Thyroid gland (tissue), 4 donors: Measurements from ENCODE around the gene ADRA2B. TPM values are rescaled to one million over a fixed set of nuclear protein-coding genes. Genes with fewer than 3 reads are reported as not detected.
"Not testable (repeated sequence)": the region's sequence is repeated elsewhere in the genome, so short reads cannot be mapped to it uniquely, and the experiment has no call there.

ENCODE experiments used
- DNase-seq, 2 donors: peaks; one replicate each; pipeline ENCODE4 v3.0.0-alpha.2; 2019
- H3K27ac ChIP-seq, 3 donors: fragments of 200-600 bp; sonication (generic); 1 replicate in 2 of 3; 2 replicates in 1 of 3; pipeline ENCODE4 v1.5.1; 2016 to 2019; ENCODE audit warnings: mild to moderate bottlenecking in 1 of 3, moderate library complexity in 1 of 3
- H3K27me3 ChIP-seq: fragments of 200-600 bp; sonication (generic); one replicate; pipeline ENCODE4 v1.5.1; 2019
- H3K36me3 ChIP-seq, 2 donors: fragments of 200-600 bp; sonication (generic); one replicate each; pipeline ENCODE4 v1.5.1; 2016 to 2019
- H3K4me1 ChIP-seq, 2 donors: fragments of 200-600 bp; sonication (generic); one replicate each; pipeline ENCODE4 v1.5.1; 2017 to 2019
- H3K4me3 ChIP-seq, 3 donors: fragments of 200-600 bp; sonication (generic); replicated peaks in 1 of 3; 1 replicate in 2 of 3; 2 replicates in 1 of 3; pipeline ENCODE4 v1.5.1; 2016; ENCODE audit warnings: mild to moderate bottlenecking in 1 of 3
- H3K9me3 ChIP-seq: fragments of 200-600 bp; sonication (generic); one replicate; pipeline ENCODE4 v1.5.1; 2017
- CTCF ChIP-seq, 6 experiments: fragments of 200-600 bp in 3 of 6; fragments of 450-650 bp in 3 of 6; sonication (generic) in 3 of 6; IDR thresholded peaks; one replicate each; pipeline ENCODE4 v1.5.1; 2016 to 2019; ENCODE audit warnings: antibody characterized with exemption in 6 of 6, mild to moderate bottlenecking in 2 of 6, inconsistent platforms in 1 of 6, moderate library complexity in 1 of 6
- POLR2A ChIP-seq, 2 donors: fragments of 450-650 bp; IDR thresholded peaks; one replicate each; pipeline ENCODE4 v1.6.1; 2017; ENCODE audit warnings: antibody characterized with exemption in 2 of 2, mild to moderate bottlenecking in 2 of 2, moderate library complexity in 1 of 2
- WGBS, 2 donors: methylation state at CpG; one replicate each; pipeline ENCODE4 v1.1.5; 2017; 5-methylcytosine and 5-hydroxymethylcytosine counted together
- intact Hi-C: fragments of 100-400 bp; cut with DNase I; formaldehyde crosslinking; loops from one replicate; pipeline ENCODE4 v1.15.1; 2023
- total RNA-seq, 4 donors: library from RNA; depleted of rRNA; stranded (reverse); fragments of >200 nt; gene quantifications; one replicate each; pipeline ENCODE4 v1.2.3, GENCODE V29; 2016

ADRA2B gene
- total RNA-seq, 4 donors from 2014 or later = 0.13 to 2.1 (median 1.0) TPM

GRCh38 chr2:96074156-96074555, 42.2 kb downstream of the ADRA2B start:
- TF ChIP-seq CTCF (IDR thresholded peaks at IDR 0.05) (no peak), POLR2A (IDR thresholded peaks at IDR 0.05) (no peak)
- 72 to 86% methylated on average over 3 to 6 of the region's 6 CpGs for WGBS, 2 donors
- DNase-seq = no peak
- no peak overlapping the region for H3K4me3 ChIP-seq
- no peaks in the 10 kb centered on the region for H3K9me3 ChIP-seq
- no peaks in the 10 kb centered on the region for H3K36me3 ChIP-seq
- no peaks in the 10 kb centered on the region for H3K27me3 ChIP-seq
- H3K27ac ChIP-seq = no peak overlapping the region
- intact Hi-C loops = no loop called here
- H3K4me1 ChIP-seq = peaks cover 19% of the 10 kb centered on the region in 2 donors

- Histone ChIP-seq H3K27me3 (no peaks in the 10 kb centered on the region), H3K36me3 (no peaks in the 10 kb centered on the region), H3K4me1 (peaks cover 19 to 20% of the 10 kb centered on the region in 2 donors), H3K4me3 (no peak overlapping the region), H3K27ac (peak overlapping the region; percentile 46 to 78 (median 56)), H3K9me3 (no peaks in the 10 kb centered on the region)
- whole genome bisulfite sequencing, 2 donors = 62 to 71% methylated on average over 6 to 7 of the region's 7 CpGs
- DNase-seq = no peak
- intact Hi-C loops = no loop called here
- TF ChIP-seq POLR2A (IDR thresholded peaks at IDR 0.05) = no peak
- no peak for TF ChIP-seq CTCF (IDR thresholded peaks at IDR 0.05)
Observed at GRCh38 chr2:96073170-96073775, 43.1 kb downstream of the ADRA2B start.

GRCh38 chr2:96072746-96073145, 43.6 kb downstream of the ADRA2B start:
- Histone ChIP-seq H3K4me1 (peaks cover 19 to 26% of the 10 kb centered on the region in 2 donors), H3K27me3 (no peaks in the 10 kb centered on the region), H3K9me3 (no peaks in the 10 kb centered on the region), H3K27ac (peak overlapping the region; percentile 46 to 78 (median 69)), H3K36me3 (no peaks in the 10 kb centered on the region), H3K4me3 (no peak overlapping the region)
- intact Hi-C loops = no loop called here
- WGBS, 2 donors = 34 to 48% methylated on average over 10 of the region's 11 CpGs
- peak; percentile 95 to 97 for DNase-seq
- TF ChIP-seq CTCF (IDR thresholded peaks at IDR 0.05) (no peak), POLR2A (IDR thresholded peaks at IDR 0.05) (no peak)

- H3K36me3 ChIP-seq, intact Hi-C loops, H3K27me3 ChIP-seq, DNase-seq, H3K9me3 ChIP-seq, H3K4me3 ChIP-seq: not testable (repeated sequence)
- Histone ChIP-seq H3K27ac (peak overlapping the region; percentile 10 to 69 (median 62)), H3K4me1 (peaks cover 19 to 26% of the 10 kb centered on the region in 2 donors)
- WGBS, 2 donors = 69 to 72% methylated on average over 7 of the region's 8 CpGs
Observed at GRCh38 chr2:96071977-96072491, 44.3 kb downstream of the ADRA2B start.

GRCh38 chr2:96071087-96071976, 45.0 kb downstream of the ADRA2B start:
- H3K9me3 ChIP-seq, H3K36me3 ChIP-seq, H3K27me3 ChIP-seq, H3K27ac ChIP-seq, intact Hi-C loops, H3K4me3 ChIP-seq: not testable (repeated sequence)
- 83 to 94% methylated on average over 11 to 13 of the region's 16 CpGs for WGBS, 2 donors
- peaks cover 19 to 26% of the 10 kb centered on the region in 2 donors for H3K4me1 ChIP-seq
- DNase-seq = peak in 1 of 2 donors; percentile 18

GRCh38 chr2:96070351-96070750, 46.0 kb downstream of the ADRA2B start:
- DNase-seq, H3K27ac ChIP-seq, H3K27me3 ChIP-seq, intact Hi-C loops, H3K9me3 ChIP-seq, H3K36me3 ChIP-seq, H3K4me3 ChIP-seq: not testable (repeated sequence)
- whole genome bisulfite sequencing, 2 donors = 91 to 97% methylated on average over 5 of the region's 5 CpGs
- peaks cover 19 to 33% of the 10 kb centered on the region in 2 donors for H3K4me1 ChIP-seq

- H3K27me3 ChIP-seq, H3K36me3 ChIP-seq, H3K4me3 ChIP-seq, H3K9me3 ChIP-seq, H3K27ac ChIP-seq, intact Hi-C loops, DNase-seq: not testable (repeated sequence)
- H3K4me1 ChIP-seq = peaks cover 19 to 35% of the 10 kb centered on the region in 2 donors
- 65 to 68% methylated on average over 5 to 6 of the region's 8 CpGs for WGBS, 2 donors
Observed at GRCh38 chr2:96069878-96070277, 46.5 kb downstream of the ADRA2B start.

GRCh38 chr2:96067902-96068581, 48.3 kb downstream of the ADRA2B start:
- intact Hi-C loops = not testable (repeated sequence)
- 36 to 50% methylated on average over 7 to 9 of the region's 9 CpGs for whole genome bisulfite sequencing, 2 donors
- DNase-seq = peak; percentile 47 to 56

GRCh38 chr2:96067098-96067660, 49.2 kb downstream of the ADRA2B start:
- H3K36me3 ChIP-seq, H3K9me3 ChIP-seq, H3K27me3 ChIP-seq, H3K4me3 ChIP-seq, intact Hi-C loops, H3K27ac ChIP-seq, DNase-seq: not testable (repeated sequence)
- WGBS, 2 donors = 82 to 96% methylated on average over 2 of the region's 2 CpGs
- peaks cover 4 to 21% of the 10 kb centered on the region in 2 donors for H3K4me1 ChIP-seq

More at GRCh38 chr2:96067902-96068581, 48.3 kb downstream of the ADRA2B start:
- not testable (repeated sequence) for H3K27me3 ChIP-seq, H3K36me3 ChIP-seq, H3K27ac ChIP-seq, H3K9me3 ChIP-seq, H3K4me3 ChIP-seq
- peaks cover 13 to 28% of the 10 kb centered on the region in 2 donors for H3K4me1 ChIP-seq
